DMS79 treated with DMSO at 0.1 percent for 48 hours (cell line): ENCODE data around the gene PTPRD.
"Not testable (repeated sequence)": the region's sequence is repeated elsewhere in the genome, so short reads cannot be mapped to it uniquely, and the experiment has no call there.

Experiments
- DNase-seq: peaks from one replicate; lab custom pipeline; 2025; lab: John Stamatoyannopoulos, UW

The PTPRD gene

DNA sequence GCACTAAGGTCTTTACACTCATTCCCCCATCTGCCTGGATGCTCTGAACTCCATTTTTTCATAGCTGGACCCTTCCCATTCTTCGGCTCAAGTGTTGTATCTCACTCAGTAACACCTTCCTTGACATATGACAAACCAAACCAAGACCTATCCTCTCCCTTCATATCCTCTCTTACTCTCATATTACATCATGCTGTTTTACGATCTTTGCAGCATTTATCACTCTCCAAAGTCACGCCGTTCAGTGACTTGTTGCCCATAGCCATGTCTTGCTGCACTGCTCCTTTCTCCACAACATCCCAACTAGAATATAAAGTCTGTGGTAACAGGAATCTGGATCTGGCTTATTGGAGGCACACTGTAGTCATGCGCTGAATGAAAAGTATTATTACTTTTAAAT is 1889.6 kb downstream of the PTPRD start:
- no peak for DNase-seq

DNA sequence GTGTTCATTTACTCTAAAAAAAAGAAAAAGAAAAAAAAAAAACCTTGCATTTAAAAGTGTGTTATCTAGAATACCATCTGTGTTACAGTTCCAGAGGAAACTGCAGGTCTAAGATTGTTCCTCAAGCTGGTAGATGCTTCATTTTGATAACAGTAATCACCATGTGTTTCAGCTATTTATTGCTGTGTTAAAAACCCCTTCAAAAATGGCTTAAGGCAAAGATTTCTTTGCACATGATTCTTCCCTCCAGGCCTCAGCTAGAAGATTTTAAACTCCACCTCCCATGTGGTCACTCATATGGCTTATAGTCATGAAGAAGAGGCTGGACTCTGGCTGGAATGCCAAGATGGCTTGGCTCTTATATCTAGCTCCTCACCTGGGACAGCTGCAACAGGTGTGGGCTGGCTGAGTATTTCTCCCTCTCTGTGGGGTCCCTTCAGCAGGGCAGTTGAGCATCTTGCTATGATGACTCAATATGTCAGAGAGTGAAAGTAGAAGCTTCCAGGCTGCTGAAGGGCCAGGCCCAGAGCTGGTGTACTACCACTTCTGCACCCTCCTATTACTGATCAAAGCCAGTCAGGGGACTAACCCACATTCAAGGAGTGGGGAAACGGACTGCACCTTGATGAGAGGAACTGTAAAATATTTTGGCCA is 1892.8 kb downstream of the PTPRD start:
- no peak for DNase-seq

DNA sequence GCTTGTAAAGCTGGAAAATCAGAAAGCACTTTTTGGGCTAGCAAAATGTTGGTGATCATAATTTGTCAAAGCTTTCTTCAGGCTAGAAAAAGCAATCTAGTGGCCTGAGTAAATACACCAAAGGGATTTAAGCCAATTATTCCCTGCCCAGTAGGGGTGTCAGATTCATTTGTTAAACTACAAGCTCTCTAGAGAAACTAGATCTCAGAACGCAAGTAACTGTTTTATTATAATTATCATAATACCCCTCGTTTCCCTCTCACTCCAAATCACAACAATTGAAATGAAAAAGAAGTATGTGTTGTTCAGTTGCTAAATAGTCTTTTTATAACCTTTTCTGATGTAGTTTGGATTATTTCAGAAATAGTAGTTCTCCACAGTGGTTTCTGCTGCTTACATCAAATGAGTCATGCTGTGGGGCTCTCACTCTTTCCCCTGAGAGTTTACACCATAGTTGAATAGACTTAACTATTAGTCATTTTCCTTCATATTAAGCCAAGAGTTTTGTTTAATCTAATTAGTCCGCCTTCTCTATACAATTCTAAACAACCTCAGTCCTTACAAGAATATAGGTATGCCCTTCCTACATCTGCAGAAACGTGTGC is 1894.6 kb downstream of the PTPRD start:
- DNase-seq, result no peak

DNA sequence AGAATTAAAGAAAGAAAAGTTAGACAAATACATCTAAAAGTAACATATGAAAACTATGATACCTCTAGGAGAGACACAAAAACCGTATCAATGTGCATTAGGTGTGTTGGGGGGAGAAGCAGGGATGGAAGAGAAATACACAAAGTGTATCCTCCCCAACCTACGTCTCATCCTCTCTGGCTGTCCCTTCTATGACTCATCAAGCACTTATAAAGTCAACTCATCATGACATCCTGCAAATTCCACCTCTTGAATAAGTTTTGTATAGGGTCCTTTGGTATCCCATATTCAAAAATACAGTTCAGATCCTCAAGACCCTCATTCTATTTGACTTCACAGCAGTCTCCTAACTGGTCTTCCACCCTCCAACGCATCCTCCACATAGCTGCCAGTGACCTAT is 1895.7 kb downstream of the PTPRD start:
- no peak for DNase-seq

DNA sequence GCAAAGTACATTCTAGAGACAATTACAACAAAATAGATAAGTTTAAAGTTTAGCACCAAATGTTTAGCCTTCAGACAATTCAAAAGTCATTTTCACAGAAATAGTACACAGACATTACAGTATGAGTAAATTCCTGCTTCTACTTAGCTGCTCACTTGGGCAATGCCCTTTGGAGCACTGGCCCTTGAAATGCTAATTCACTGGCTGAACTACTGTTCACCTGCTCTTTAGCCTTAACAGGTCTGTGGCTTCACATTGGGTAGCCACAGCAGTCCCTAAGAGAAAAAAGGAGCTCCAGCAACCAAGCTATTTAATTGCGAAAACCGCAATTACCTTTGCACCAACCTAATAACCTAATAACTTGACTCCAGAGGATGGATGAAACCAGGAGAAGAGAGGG is 1897.0 kb downstream of the PTPRD start:
- DNase-seq, result no peak

DNA sequence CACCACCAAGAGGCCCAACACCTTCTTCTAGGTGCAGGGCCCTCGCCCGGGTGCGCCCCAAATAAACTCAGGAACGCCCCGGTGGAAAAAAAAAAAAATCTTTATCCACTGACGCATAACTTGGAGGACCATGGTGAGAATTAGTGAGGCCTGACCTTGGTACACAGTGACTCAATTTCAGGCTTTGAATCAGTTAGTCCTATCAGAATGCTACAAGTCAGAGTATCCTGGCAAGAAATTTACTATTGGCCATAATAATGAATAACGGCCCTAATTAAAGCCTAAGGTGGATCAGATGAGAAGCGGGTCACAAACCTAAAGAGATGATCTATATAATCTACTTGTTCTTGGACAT is 1899.0 kb downstream of the PTPRD start:
- no peak for DNase-seq

DNA sequence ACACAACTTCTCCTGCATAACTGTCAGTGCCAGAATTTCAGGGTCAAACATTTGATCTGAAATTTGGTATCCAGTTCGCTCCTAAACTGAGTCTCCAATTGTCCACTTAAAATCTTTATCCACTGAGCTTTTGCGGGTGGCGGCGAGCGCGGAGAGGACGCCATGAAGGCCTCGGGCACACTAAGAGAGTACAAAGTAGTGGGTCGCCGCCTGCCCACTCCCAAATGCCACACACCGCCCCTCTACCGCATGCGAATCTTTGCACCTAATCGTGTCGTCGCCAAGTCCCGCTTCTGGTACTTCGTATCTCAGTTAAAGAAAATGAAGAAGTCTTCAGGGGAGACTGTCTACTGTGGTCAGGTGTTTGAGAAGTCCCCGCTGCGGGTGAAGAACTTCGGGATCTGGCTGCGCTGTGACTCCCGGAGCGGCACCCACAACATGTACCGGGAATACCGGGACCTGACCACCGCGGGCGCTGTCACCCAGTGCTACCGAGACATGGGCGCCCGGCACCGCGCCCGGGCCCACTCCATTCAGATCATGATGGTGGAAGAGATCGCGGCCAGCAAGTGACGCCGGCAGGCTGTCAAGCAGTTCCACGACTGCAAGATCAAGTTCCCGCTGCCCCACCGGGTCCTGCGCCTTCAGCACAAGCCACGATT is 1899.5 kb downstream of the PTPRD start:
- no peak for DNase-seq

DNA sequence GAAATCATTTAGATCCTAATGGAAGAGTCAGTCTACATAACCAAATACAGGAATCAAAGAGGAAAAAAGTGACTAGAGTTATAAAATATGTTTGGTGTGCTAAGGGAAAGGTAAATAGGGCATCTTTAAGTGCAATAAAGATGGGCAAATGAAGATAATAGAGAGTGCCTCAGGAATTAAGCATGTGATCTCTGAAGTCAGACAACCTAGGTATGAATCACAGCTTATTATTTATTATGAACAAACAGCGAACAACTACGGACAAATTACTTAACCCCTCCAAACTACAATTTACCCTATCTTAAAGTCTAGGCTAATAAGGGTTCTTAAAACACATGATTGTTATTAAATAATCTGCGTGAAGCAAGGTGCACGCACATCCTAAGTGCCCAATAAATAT is 1903.1 kb downstream of the PTPRD start:
- DNase-seq, result no peak

DNA sequence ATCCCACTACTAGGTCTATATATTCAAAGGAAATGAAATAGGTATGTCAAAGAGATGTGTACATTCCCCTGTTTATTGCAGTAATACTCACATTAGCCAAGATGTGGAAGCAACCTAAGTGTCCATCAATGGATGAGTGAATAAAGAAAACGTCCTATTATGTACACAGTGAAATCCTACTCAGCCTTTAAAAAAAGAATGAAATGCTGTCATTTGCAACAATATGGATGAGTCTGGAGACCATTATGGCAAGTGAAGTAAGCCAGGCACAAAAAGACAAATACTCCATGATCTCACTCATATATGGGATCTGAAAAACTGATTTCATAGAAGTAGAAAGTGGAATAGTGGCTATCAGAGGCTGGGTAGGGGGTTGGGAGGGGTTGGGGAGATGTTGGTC is 1904.1 kb downstream of the PTPRD start:
- DNase-seq, result no peak

DNA sequence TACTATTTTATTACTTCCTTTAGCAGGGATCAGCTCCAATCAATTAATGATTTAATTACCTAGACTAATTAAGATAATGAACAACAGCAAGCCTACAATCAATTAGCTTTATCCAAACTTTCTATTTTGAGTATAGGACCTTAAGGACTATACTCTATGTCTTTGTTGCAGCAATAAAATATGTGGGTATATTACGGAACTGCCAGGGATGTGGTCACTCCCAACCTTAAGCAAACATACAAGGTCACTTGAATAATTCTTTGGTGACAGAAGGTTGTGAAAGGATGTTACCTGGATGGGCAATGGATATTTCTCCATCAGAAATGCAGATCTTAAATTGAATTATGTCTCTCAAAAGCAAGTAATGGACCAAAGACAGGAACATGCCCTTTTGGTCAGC is 1905.8 kb downstream of the PTPRD start:
- DNase-seq, result no peak

DNA sequence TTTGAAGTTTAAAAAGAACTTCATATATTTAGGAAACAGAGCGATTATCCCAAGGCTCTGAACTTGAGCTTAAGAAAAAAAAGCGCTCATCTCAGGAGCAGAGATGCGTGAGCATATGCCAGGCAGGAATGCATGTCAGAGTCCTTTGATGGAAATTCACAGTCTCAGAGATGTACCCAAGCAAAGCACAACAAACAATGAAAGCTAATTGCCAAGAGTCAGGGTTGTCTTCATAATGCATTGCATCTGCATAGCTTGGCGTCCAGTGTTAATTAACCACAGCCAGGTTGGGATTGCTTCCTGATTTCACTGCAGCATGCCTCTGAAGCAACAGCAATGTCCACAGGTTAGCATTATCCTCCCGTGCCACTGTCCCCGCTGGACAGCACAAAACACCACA is 1906.3 kb downstream of the PTPRD start:
- DNase-seq, result no peak

DNA sequence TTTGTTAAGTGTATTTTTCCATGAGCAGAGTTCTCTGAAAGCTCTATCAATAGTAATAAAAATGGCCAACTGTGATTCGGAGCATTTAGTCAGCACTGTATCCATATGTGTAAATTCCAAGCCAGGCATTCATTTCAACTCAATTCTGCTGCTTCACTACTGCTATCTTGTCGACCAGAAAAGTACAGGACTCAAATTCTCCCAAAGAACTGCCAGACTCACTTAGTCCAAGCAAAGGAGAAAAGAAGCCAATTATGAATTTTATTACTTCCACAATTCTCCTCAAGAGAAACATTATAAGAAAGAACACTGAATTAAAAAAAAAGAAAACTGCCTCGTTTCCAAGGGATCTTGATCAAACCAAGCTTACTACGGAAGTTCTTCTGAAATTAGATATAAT is 1906.9 kb downstream of the PTPRD start:
- DNase-seq, result no peak

DNA sequence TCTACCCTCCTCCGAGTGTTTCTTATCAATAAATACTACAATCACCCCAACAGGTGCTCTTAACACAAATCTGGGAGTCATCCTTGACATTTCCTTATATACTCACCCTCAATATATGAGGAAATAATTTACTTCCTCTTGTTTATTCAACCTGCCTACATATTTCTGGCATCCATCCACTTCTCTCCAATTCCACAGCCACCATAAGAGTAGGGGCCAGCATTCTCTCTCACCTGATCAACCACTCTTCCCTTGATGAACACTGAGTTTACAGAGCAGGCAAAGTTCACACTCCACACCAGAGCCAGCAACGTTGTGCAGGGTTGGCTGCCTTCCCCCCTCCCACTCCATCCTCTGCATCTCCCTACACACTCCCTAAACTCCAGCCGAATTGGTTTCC is 1908.9 kb downstream of the PTPRD start:
- no peak for DNase-seq

DNA sequence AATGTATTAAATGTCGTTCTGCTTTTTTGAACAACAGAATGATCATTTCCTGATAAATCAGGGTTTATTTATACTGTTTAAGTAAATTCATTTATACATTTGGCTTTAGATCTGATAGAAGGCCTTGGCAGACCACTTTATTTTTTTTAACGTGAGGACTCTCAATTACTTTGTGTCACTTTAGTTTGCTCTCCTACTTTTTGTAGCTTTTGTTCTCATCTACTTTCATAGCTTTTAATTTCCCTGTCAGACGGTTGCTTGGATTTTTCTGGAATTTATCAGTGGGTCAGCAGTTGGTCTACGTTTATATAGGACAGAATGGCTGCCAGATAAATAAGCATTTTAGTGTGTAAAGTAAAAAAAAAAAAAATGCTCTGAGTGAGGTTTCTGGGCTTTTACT is 1910.9 kb downstream of the PTPRD start:
- DNase-seq, result no peak

DNA sequence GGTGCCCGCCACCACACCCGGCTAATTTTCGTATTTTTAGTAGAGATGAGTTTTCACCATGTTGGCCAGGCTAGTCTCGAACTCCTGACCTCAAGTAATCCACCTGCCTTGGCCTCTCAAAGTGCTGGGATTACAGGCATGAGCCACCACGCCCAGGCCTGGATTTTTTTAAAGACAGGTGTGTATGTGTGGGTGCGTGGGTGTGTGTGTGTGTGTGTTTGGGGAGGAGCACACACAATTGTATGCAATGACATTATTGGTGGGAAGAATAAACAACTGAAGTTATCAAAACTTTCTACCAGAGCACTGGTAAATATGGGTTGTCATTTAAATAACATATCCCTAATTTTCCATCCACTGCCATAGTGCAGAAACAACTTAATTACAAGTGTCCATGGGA is 1915.2 kb downstream of the PTPRD start:
- not testable (repeated sequence) for DNase-seq

DNA sequence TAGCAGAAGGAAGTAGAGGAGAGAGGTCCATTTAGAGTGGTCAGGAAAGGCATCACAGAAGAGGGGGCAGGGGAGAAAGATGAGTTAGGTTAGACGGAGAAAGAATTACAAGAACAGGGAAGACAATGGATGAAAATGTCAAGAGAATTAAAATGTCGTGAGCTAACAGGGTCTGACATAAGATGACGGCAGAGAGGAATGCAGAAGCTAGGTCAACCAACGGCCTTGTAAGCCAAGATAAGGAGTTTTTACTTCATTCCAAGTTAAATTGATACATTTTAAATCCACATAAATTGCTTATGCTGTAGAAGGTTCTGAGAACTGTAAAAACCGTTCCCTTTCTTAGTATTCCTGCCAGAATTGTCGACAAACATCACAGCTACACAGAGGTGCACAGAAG is 1916.3 kb downstream of the PTPRD start:
- DNase-seq, result no peak

DNA sequence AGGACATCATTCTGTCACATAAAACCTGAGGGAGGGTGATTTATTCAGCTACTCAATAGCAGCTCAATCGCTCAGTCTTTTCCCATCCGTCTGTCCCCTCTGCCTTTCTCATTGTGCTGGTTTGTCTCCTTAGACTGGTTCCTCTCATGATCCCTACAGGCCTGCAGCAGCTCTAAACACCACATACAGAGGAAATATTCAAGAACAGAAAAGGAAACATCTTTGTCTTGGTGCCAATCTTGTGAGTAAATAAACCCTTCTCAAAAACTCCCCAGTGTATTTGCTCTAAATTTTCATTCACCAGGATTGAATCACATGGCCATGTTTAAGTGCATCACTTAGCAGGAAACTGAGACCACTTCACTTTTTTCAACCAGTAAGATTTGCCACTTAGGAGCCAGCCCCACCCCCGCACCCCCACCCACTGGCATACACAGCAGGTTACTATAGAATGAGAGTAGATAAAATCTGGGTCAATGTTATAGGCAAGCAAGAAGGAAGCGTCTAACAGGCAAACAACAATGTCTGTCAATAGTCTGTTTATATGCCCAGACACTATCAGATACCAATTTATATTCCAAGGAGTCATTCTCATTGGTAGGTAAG is 1917.7 kb downstream of the PTPRD start:
- peak; percentile 75 for DNase-seq

DNA sequence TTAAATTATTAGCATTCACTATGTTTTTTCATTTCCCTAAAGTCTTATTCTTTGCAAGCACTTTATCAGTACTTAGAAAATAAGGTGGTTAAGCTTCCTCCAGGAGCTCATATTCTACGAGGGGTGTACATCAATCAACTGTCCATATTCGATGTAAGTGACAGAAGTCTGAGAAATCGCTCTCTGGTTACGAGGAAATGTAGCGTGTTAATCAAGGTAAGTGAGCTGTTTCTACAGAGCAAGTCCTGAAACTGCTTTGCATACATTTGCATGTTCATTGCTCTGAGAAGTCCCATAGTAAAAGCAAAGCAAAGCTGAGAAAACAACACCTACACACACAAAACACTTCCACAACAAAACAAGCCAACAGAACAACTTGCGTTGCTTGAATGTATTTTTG is 1919.3 kb downstream of the PTPRD start:
- DNase-seq, result no peak

DNA sequence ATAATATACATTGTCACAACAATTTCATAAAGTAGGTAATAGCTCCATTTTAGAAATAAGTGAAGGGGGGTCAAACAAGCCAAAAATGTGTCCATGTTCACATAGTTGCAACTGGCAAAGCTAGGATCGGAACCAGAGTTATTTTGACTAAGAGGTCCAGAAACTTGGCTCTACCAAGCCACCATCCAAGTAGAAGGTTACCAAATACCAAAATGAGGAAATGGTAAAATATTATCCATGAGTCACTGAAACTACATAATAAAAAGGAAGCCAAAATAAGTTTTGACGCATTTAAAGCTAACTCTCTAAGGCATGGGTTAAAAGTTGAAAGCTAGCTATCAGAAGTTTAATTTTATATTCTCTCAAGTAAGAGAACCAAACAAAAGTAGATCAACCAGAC is 1926.3 kb downstream of the PTPRD start:
- DNase-seq, result no peak

DNA sequence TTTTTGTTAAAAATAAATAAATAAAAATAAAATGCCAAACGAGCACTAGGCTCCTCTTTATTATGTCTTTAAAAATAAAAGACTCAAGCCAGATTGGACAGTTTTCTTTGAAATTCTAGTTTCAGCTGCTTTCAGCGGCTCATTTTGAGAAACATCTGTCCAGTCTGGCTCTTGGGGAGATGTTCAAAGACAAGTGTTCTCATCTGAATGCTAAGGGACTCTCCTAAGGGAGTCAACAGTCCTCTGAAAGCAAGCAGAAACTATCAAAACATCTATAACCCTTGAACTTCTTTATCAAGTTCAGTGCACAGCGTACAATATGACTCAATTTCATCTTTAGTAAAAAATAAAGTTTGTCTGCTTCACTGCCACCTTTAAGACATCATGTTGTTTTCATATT is 1927.0 kb downstream of the PTPRD start:
- no peak for DNase-seq

DNA sequence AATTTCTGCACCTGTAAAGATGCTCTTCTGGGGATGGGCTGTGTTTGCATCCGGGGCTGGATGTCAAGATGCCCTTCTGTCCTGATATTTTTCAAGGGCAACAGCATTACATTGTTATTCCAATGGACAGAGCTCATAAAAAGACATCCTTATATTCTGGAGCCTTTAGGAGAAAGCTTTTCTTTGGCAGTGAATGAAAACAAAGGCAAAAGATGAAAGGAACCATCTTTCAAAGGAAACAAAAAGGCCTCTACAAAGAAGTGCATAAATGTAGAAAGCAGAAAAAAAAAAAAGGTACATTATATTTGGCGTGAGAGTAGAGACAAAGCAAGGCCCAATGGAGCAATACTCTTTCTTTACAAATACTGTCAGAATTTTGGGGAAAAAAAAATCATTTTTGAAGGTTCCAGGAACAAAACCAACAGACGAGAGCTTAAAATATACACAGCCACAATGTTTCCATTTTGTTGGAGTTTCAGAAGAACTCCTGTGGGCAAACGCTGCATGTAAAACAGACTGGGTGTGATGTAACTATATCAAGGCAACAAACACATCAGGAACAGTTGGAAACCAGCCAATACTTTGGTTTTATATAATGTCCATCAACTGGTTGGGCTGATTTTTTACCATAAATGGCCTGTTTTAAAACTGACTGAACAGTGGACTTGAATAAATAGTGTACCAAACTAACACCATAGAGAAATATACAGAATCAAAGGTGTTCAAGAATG is 1927.7 kb downstream of the PTPRD start:
- no peak for DNase-seq

DNA sequence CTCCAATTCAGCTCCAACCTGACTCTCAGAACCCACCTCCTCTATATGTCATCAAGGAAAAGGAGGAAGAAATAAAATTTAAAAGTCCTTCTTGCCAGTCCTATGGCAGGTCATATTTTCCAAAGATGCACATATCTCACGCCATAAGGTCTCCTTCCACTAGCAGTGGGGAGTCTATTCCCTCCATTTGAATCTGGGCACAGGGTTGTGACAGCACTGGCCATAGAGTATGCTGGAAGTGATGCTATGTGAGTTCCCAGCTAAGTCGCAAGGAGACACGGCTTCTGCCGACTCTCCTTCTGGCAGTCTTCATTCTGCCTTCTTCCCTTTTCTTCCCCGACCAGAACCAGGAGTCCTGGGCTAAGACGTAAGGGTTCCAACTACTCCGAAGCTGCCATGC is 1929.3 kb downstream of the PTPRD start:
- DNase-seq, result no peak

DNA sequence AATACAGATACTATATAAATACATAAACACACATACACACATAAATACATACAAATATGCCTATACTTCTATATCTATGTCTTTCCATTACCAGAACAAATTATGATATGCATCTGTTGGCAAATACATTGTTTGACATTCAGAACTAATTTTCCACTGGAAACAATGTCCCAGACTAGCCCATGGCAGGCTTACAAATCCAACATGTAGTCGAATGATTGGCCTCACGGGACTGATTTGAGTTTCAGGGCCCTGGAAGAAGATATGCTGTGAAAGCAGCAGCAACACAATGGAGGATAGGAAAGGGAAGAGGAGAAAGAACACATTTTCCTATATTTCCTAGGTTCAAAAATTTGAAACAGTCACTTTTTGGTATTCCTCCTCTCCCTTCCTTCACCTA is 1932.1 kb downstream of the PTPRD start:
- no peak for DNase-seq
